GM12801 (cell line): ENCODE results near the gene HSPBAP1.

Experiments
- CTCF ChIP-seq: IDR thresholded peaks from one replicate; pipeline ENCODE4 v1.5.1; 2011; ENCODE audit warnings: control low read depth; ENCODE audit not compliant: insufficient read length; ENCODE audit errors: extremely low read depth

HSPBAP1 gene

GRCh38 chr3:122705379-122705778 lies 88.3 kb downstream of the HSPBAP1 start:
- TF ChIP-seq CTCF: no peak

- no peak for TF ChIP-seq CTCF
Observed at GRCh38 chr3:122700193-122700592, 93.4 kb downstream of the HSPBAP1 start.

GRCh38 chr3:122697952-122698620 lies 95.5 kb downstream of the HSPBAP1 start:
- TF ChIP-seq CTCF: no peak

GRCh38 chr3:122695927-122696561 lies 97.6 kb downstream of the HSPBAP1 start:
- no peak for TF ChIP-seq CTCF

GRCh38 chr3:122694966-122695365 lies 98.7 kb downstream of the HSPBAP1 start:
- TF ChIP-seq CTCF: no peak

- no peak for TF ChIP-seq CTCF
Observed at GRCh38 chr3:122692674-122693073, 101.0 kb downstream of the HSPBAP1 start.

GRCh38 chr3:122691195-122691594 lies 102.4 kb downstream of the HSPBAP1 start:
- TF ChIP-seq CTCF: no peak
